Large intestine (tissue), 3 donors: ENCODE results near the gene SMYD3. TPM values are rescaled to one million over a fixed set of nuclear protein-coding genes. Genes with fewer than 3 reads are reported as not detected.

Source experiments
- DNase-seq, 2 donors: peaks; one replicate each; pipeline versions ENCODE4 v3.0.0 to v3.0.0-alpha.2; 2013
- H3K27ac ChIP-seq: one replicate; pipeline ENCODE4 v1.5.1; 2013; ENCODE audit warnings: low read length
- H3K27me3 ChIP-seq: 2 replicates; pipeline ENCODE4 v1.6.1; 2013; ENCODE audit warnings: low read length; ENCODE audit not compliant: control insufficient read depth, insufficient read depth
- H3K36me3 ChIP-seq: 2 replicates; pipeline ENCODE4 v1.6.1; 2013; ENCODE audit warnings: low read length; ENCODE audit not compliant: control insufficient read depth, insufficient read depth
- H3K4me1 ChIP-seq: one replicate; pipeline ENCODE4 v1.6.1; 2013; ENCODE audit warnings: low read length; ENCODE audit not compliant: control insufficient read depth, insufficient read depth
- H3K4me3 ChIP-seq: one replicate; pipeline ENCODE4 v1.5.1; 2013; ENCODE audit warnings: low read length
- H3K9me3 ChIP-seq: one replicate; pipeline ENCODE4 v1.6.1; 2013; ENCODE audit warnings: mild to moderate bottlenecking, low read depth, low read length, moderate library complexity; ENCODE audit not compliant: control insufficient read depth
- WGBS: methylation state at CpG from one replicate; pipeline ENCODE4 v1.1.5; 2013; ENCODE audit warnings: low lambda C conversion rate; ENCODE audit not compliant: insufficient coverage; 5-methylcytosine and 5-hydroxymethylcytosine counted together
- polyA plus RNA-seq: library from polyadenylated mRNA; unstranded; fragments of 120-200 nt; gene quantifications from one replicate; pipeline ENCODE4 v1.2.1, GENCODE V29; 2013

Gene SMYD3
- polyA plus RNA-seq, 1 donor: 12.0 TPM

DNA sequence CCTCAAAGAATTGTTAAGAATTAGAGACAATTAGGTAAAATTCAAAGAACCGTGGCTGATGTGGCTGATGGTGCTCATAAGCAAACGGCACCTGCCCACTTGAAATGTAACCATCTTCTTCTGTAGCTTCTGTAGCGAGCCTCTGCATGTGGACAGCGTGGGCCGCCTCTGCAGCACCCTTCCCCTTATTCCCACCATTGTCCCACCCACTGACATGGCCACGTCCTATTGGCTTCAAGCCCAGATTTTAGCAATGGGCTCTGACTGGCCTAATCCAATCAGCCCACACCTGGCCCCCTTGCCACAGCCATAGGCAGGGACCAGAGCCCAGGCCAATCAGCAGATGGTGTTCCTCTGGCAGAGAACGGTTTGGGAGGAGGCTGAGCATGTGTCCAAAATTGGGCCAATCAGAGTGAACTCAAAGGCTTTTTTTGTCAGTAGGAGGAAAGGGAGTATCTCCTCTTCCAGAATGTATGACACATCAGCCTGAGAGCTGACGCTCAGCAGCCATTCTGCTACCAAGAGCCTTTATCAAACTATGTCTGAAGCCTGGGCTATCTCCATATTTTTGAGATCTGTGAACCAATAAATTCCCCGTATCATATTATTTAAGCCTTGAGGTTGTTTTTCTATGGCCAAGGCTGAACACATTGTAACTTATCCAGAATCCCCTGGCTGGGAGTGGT, 518.5 kb downstream of the SMYD3 start:
- H3K27ac ChIP-seq: no peak overlapping the region
- no peaks in the 10 kb centered on the region for H3K27me3 ChIP-seq
- no CpG with 5 or more reads among the region's 9 CpGs for WGBS
- no peak overlapping the region for H3K4me3 ChIP-seq
- no peak for DNase-seq
- peaks cover 10% of the 10 kb centered on the region for H3K4me1 ChIP-seq
- no peaks in the 10 kb centered on the region for H3K36me3 ChIP-seq
- H3K9me3 ChIP-seq: no peaks in the 10 kb centered on the region

DNA sequence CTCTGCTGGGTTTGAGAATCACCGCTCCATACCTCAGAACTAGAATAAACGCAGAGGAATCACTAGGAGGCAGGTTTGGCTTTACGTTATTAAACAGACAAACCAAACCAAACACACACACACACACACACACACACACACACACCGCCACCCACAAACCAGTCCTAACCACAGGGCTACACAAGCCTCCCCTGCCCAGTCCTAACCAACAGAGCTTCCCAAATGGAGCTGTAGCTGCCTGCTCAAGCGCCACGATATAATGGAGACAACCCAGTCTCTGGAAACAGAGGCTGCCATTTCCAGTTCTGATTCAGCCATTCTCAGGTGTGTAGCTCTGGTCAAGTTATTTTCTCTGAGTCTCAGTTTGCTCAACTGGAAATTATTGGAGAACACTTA, 519.1 kb downstream of the SMYD3 start:
- H3K4me1 ChIP-seq: peaks cover 10% of the 10 kb centered on the region
- DNase-seq: no peak
- no peak overlapping the region for H3K27ac ChIP-seq
- no peaks in the 10 kb centered on the region for H3K9me3 ChIP-seq
- WGBS: no CpG with 5 or more reads among the region's 6 CpGs
- no peaks in the 10 kb centered on the region for H3K36me3 ChIP-seq
- H3K4me3 ChIP-seq: no peak overlapping the region
- H3K27me3 ChIP-seq: no peaks in the 10 kb centered on the region

DNA sequence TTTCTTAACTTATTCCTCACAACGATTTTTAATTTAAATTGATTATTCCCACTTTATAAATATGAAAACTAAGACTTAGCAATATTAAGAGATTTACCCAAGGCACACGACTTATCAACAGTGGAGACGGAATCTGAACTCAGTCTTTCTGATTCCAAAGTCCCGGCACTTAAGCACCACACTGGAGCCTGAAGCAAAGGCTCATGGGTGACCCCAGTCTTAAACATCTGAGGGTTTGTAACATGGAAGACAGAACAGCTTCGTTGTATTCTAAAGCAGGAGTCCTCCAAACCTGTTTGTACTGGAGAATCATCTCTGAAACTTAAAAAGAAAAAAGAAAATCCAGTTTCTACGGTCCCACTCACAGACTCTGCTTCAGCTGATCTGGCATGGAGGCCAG, 519.5 kb downstream of the SMYD3 start:
- DNase-seq: no peak
- no peaks in the 10 kb centered on the region for H3K27me3 ChIP-seq
- no peaks in the 10 kb centered on the region for H3K9me3 ChIP-seq
- peaks cover 10% of the 10 kb centered on the region for H3K4me1 ChIP-seq
- WGBS: no CpG with 5 or more reads among the region's 6 CpGs
- no peak overlapping the region for H3K4me3 ChIP-seq
- H3K36me3 ChIP-seq: no peaks in the 10 kb centered on the region
- no peak overlapping the region for H3K27ac ChIP-seq

DNA sequence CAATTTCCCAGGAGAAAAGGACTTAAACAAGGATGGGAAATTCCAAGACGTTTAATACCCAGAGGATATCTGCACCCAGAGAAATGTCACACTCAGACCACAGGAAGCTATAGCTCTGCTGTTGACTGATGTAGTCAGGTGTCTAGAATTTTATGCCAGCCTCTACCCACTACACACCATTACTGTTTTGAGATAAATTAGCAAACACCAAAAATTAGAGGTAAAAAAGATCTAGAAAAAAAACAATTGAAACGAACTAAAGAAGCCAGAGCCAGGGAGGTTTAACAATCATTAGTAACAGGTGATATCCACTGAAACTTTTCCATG, 519.9 kb downstream of the SMYD3 start:
- DNase-seq: no peak
- Histone ChIP-seq H3K36me3 (no peaks in the 10 kb centered on the region), H3K4me1 (peaks cover 10% of the 10 kb centered on the region), H3K4me3 (no peak overlapping the region), H3K27ac (no peak overlapping the region), H3K9me3 (no peaks in the 10 kb centered on the region), H3K27me3 (no peaks in the 10 kb centered on the region)
- 100% methylated on average over 1 of the region's 2 CpGs for WGBS

DNA sequence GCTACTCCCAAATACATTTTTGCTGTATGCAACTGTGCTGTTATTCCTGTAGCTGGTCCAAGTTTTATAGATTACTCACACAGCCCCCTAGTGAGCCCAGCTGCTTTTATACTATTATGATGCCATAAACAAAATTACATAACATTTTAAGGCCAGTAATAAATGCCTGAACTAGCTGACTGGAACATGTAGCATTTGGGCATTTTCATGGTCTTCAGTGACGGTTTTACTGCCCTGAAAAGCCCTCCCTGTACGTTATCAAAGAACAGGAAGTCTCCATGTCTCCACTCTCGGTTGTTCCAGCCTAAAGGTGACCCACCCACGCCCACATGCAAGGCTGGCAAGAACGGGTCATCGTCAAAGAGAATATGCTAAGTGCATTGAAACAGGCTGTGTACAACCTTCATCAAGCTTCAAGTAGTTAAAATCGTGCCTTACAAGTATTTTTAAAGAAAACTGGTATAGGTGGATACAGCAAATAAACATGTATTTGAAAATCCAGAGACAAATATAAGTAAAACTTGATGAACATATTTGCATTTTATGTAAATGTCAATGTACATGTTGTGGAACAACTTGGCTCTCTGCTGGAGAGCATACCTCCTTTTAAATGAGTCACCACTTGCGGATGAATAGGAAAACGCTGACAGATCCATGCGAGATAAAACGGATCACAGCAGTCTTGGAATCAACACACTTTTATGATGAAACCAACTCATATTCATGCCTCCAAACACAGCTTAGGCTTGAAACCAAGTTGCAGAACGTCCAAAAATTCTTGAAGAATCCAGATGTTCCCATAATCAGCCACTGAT, 520.5 kb downstream of the SMYD3 start:
- Histone ChIP-seq H3K36me3 (no peaks in the 10 kb centered on the region), H3K4me3 (no peak overlapping the region), H3K27ac (no peak overlapping the region), H3K4me1 (peaks cover 10% of the 10 kb centered on the region), H3K27me3 (no peaks in the 10 kb centered on the region), H3K9me3 (no peaks in the 10 kb centered on the region)
- DNase-seq: peak in 1 of 2 donors; percentile 30
- 69% methylated on average over 3 of the region's 12 CpGs for WGBS

DNA sequence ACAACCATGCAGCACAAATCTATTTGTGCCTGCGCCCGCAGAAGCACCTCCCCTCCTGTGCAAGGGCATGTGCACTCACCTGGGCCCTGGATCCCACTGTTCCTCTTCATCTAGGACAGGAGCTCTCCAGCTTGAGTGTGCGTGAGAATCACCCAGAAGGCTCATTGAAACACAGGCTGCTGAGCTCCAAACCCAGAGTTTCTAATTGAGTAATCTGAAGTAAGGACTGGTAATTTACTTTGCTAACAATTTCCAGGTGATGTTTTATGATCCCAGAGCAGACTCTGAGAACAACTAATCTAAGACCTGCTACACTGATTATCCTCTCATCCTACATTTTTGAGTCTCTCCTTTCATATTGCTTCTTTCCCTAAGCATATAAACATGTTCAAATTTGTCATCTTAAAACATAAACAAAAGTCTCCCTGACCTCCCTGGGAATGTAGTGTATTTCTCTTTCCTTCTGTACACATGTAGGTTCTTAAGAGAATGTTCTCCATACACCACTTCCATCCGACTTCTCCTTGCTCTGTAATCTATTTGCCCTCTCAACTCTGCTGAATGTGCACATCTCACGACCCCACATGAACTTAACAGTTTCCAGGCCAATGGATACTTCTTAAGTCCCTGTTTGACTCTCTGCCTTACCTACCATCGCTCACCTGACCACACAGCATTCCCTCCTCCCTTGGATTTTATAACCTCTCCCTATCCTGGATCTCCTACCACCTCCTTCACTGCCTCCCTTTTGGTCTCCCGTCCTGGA, 522.5 kb downstream of the SMYD3 start:
- Histone ChIP-seq H3K27ac (no peak overlapping the region), H3K4me3 (no peak overlapping the region), H3K4me1 (no peaks in the 10 kb centered on the region), H3K27me3 (no peaks in the 10 kb centered on the region), H3K36me3 (no peaks in the 10 kb centered on the region), H3K9me3 (no peaks in the 10 kb centered on the region)
- WGBS: 80% methylated on average over 1 of the region's 7 CpGs
- DNase-seq: no peak

DNA sequence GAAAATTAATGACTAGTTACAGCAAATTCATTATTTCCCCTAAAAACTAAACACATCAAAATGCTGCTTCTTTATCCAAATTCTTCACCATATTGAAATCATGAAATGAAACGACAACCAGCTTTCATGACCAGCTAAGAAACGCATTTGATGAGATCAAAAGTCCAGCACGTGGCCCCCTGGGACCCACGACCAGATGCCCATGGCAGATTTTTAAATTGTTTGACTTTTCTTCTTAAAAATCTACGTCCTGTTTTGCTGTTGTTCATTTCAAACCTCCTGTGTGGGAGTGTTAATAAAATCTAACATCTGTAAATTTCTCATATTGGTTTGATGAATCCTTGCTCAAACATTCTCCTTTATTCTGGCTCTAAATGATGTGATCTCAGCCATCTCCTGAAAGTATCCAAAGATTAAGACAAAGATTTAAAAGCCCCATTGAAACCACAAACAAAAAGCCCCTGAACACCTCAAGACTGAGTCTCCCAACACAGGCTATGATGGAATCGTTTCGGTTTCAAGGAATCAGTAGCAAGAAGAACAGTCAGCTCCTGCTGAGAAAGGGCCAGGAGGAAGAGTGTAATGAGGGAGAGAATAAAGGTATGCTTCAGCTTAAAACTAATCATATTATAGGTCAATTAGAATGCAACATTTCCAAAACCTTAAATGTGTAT, 523.6 kb downstream of the SMYD3 start:
- H3K36me3 ChIP-seq: no peaks in the 10 kb centered on the region
- H3K4me1 ChIP-seq: no peaks in the 10 kb centered on the region
- no peaks in the 10 kb centered on the region for H3K27me3 ChIP-seq
- 100% methylated on average over 1 of the region's 7 CpGs for WGBS
- no peaks in the 10 kb centered on the region for H3K9me3 ChIP-seq
- H3K4me3 ChIP-seq: no peak overlapping the region
- no peak for DNase-seq
- no peak overlapping the region for H3K27ac ChIP-seq

DNA sequence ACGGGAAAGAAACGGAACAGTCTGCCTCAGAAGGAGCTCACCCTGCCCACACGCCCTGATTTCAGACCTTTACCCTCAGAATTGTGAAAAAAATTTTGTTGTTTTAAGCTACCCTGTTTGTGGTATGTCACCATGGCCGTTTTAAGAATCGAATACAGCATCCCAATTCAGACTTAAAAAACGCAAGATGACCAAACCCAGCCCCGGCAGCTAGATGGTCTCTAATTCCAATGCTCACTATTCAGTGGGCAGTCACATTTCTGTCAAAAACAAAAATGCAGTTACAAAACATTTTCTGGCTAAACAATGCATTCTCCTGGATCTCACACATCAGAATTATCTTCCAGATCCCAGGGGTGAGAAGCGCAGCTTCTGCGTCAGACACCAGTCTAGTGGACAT, 527.5 kb downstream of the SMYD3 start:
- WGBS: no CpG with 5 or more reads among the region's 9 CpGs
- Histone ChIP-seq H3K36me3 (no peaks in the 10 kb centered on the region), H3K9me3 (no peaks in the 10 kb centered on the region), H3K4me1 (no peaks in the 10 kb centered on the region), H3K27me3 (no peaks in the 10 kb centered on the region), H3K27ac (no peak overlapping the region), H3K4me3 (no peak overlapping the region)
- no peak for DNase-seq

DNA sequence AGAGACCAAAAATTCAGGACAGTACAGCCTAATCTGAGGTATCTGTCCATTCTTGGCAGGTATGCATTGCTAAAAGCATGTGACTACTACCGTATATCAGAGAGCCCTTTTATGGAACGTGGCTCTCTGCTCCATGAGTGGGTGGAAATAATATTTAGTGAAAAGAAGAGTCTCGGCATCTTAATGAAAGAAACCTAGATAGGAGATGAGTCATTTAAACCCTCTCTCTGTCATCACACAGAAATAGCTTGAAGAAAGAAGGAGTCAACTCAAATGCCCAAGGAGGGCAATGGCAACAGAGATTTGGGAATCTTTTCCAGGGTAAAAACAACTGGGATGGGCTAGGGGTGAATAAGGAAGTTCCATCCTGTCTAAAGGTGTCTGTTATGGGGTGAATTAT, 528.2 kb downstream of the SMYD3 start:
- WGBS: no CpG with 5 or more reads among the region's 3 CpGs
- DNase-seq: no peak
- Histone ChIP-seq H3K4me1 (no peaks in the 10 kb centered on the region), H3K36me3 (no peaks in the 10 kb centered on the region), H3K27me3 (no peaks in the 10 kb centered on the region), H3K9me3 (no peaks in the 10 kb centered on the region), H3K27ac (no peak overlapping the region), H3K4me3 (no peak overlapping the region)

DNA sequence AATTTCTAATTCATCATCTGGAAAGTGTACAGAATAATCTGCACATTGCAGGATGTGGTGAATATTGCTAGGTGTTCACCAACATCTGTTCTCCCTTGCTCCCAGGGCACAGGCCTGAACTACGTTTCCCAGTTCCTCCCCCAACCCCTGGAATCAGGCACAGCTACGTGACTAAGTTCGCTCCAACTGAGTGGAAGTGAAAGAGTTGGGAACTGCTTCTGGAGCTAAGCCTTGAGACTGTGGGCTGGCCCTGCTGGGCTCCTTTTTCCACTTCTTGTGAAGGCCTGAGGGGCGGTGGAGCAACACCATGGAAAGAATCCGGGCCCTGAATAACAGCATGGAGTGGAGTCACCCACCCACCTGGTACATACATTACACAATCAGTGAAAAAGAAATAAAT, 534.6 kb downstream of the SMYD3 start:
- Histone ChIP-seq H3K4me3 (no peak overlapping the region), H3K9me3 (no peaks in the 10 kb centered on the region), H3K27me3 (no peaks in the 10 kb centered on the region), H3K4me1 (no peaks in the 10 kb centered on the region), H3K27ac (no peak overlapping the region), H3K36me3 (no peaks in the 10 kb centered on the region)
- no peak for DNase-seq
- no CpG with 5 or more reads among the region's 5 CpGs for WGBS
